ENCODE results near the gene EVI5. TPM values are rescaled to one million over a fixed set of nuclear protein-coding genes. Genes with fewer than 3 reads are reported as not detected.

Gene EVI5
- total and polyA plus RNA-seq, 4 experiments from 2014 or later = 0.16 to 1.7 (median 0.57) TPM

DNA sequence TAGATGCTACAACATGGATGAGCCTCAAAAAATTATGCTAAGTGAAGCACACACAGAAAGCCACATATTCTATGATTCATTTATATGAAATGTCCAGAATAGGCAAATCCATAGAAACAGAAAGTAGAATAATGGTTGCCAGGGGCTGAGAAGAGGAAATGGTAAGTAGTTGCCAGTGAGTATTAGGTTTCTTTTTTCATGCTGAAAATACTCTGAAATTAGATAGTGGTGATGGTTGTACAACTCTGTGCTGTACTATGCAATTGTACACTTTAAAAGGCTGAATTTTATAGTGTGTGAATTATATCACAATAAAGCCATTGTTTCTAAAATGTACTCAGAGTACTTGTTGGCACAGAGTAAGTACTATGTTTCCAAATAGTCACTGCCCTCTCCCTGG is 282.7 kb downstream of the EVI5 start:
- intact Hi-C loops (cut with micrococcal nuclease) = no loop called here
- Histone ChIP-seq H3K4me1 (ENCODE audit: insufficient read depth, low read length) (no peaks in the 10 kb centered on the region), H3K9me3 (ENCODE audit: control insufficient read depth in 1 of 2, low read length in 2 of 2) (no peaks in the 10 kb centered on the region), H3K4me3 (ENCODE audit: low read length in 2 of 2) (no peak overlapping the region), H3K27ac (ENCODE audit: low read depth, low read length) (no peak overlapping the region), H3K27me3 (ENCODE audit: insufficient read depth, low read length) (no peaks in the 10 kb centered on the region), H3K36me3 (ENCODE audit: insufficient read depth, low read length) (no peaks in the 10 kb centered on the region)
- H3K36me3 Mint-ChIP-seq = no peaks in the 10 kb centered on the region
- no peak for DNase-seq
- peaks cover 5 to 13% (median 7%) of the 10 kb centered on the region in 4 donors for H3K4me1 Mint-ChIP-seq
- ChIA-PET POLR2A (ENCODE audit: partially characterized antibody) (no interaction called here), CTCF (ENCODE audit: partially characterized antibody) (interaction anchor here (0.7 kb wide), 1 partner anchor 35 kb away, joined by 3 read pairs; no protein-coding TSS in a partner anchor)
- peak overlapping the region in 1 of 7 donors; percentile 60 for H3K27ac Mint-ChIP-seq
- H3K9me3 Mint-ChIP-seq = no peaks in the 10 kb centered on the region
- no peak overlapping the region for H3K4me3 Mint-ChIP-seq
- H3K27me3 Mint-ChIP-seq = no peaks in the 10 kb centered on the region

- POLR2A ChIA-PET (ENCODE audit: partially characterized antibody) = no interaction called here
Observed at GRCh38 chr1:92500552-92500951, 284.4 kb downstream of the EVI5 start.

GRCh38 chr1:92495392-92496063 is 289.4 kb downstream of the EVI5 start:
- Histone ChIP-seq H3K4me3 (ENCODE audit: low read length in 2 of 2) (no peak overlapping the region), H3K27ac (ENCODE audit: low read depth, low read length) (no peak overlapping the region), H3K4me1 (ENCODE audit: insufficient read depth, low read length) (peaks cover 26% of the 10 kb centered on the region), H3K27me3 (ENCODE audit: insufficient read depth, low read length) (no peaks in the 10 kb centered on the region), H3K9me3 (ENCODE audit: control insufficient read depth in 1 of 2, low read length in 2 of 2) (no peaks in the 10 kb centered on the region), H3K36me3 (ENCODE audit: insufficient read depth, low read length) (no peaks in the 10 kb centered on the region)
- Mint-ChIP-seq H3K4me1 (peaks cover 12 to 47% (median 19%) of the 10 kb centered on the region in 4 donors), H3K27me3 (no peaks in the 10 kb centered on the region), H3K36me3 (no peaks in the 10 kb centered on the region), H3K4me3 (peak overlapping the region in 6 of 8 donors; percentile 5 to 57 (median 28)), H3K27ac (peak overlapping the region in 4 of 7 donors; percentile 22 to 68 (median 46)), H3K9me3 (no peaks in the 10 kb centered on the region)
- intact Hi-C loops (cut with micrococcal nuclease) = loop anchor here (1.0 kb wide), 1 partner anchor 9 kb away; the partner anchor contains the start of gene GFI1
- ChIA-PET POLR2A (ENCODE audit: partially characterized antibody) (interaction anchor here (1.0 to 1.2 kb wide), 2 partner anchors 9 to 13 kb away, joined by 5 to 18 read pairs; partner anchors contain the start of gene GFI1), CTCF (ENCODE audit: partially characterized antibody) (interaction anchor here (1.1 kb wide), 1 partner anchor 10 kb away, joined by 6 read pairs; no protein-coding TSS in a partner anchor)
- DNase-seq = peak in 1 of 5 donors; percentile 30

More at GRCh38 chr1:92500552-92500951, 284.4 kb downstream of the EVI5 start:
- CTCF ChIA-PET (ENCODE audit: partially characterized antibody) = interaction anchor here (1.2 kb wide), 1 partner anchor 15 kb away, joined by 5 read pairs; no protein-coding TSS in a partner anchor
- H3K4me1 ChIP-seq (ENCODE audit: insufficient read depth, low read length) = peaks cover 9% of the 10 kb centered on the region
- no peak for DNase-seq
- H3K4me3 Mint-ChIP-seq = no peak overlapping the region
- H3K27ac Mint-ChIP-seq = no peak overlapping the region
- H3K36me3 Mint-ChIP-seq = no peaks in the 10 kb centered on the region
- no peak overlapping the region for H3K27ac ChIP-seq (ENCODE audit: low read depth, low read length)
- intact Hi-C loops (cut with micrococcal nuclease) = no loop called here
- H3K9me3 ChIP-seq (ENCODE audit: control insufficient read depth in 1 of 2, low read length in 2 of 2) = no peaks in the 10 kb centered on the region
- no peaks in the 10 kb centered on the region for H3K27me3 ChIP-seq (ENCODE audit: insufficient read depth, low read length)
- no peak overlapping the region for H3K4me3 ChIP-seq (ENCODE audit: low read length in 2 of 2)
- H3K27me3 Mint-ChIP-seq = no peaks in the 10 kb centered on the region
- H3K36me3 ChIP-seq (ENCODE audit: insufficient read depth, low read length) = no peaks in the 10 kb centered on the region
- peaks cover 8 to 16% (median 11%) of the 10 kb centered on the region in 4 donors for H3K4me1 Mint-ChIP-seq
- no peaks in the 10 kb centered on the region for H3K9me3 Mint-ChIP-seq

GRCh38 chr1:92494485-92495141 is 290.3 kb downstream of the EVI5 start:
- Histone ChIP-seq H3K36me3 (ENCODE audit: insufficient read depth, low read length) (no peaks in the 10 kb centered on the region), H3K4me3 (ENCODE audit: low read length in 2 of 2) (no peak overlapping the region), H3K4me1 (ENCODE audit: insufficient read depth, low read length) (peaks cover 29% of the 10 kb centered on the region), H3K9me3 (ENCODE audit: control insufficient read depth in 1 of 2, low read length in 2 of 2) (no peaks in the 10 kb centered on the region), H3K27me3 (ENCODE audit: insufficient read depth, low read length) (no peaks in the 10 kb centered on the region), H3K27ac (ENCODE audit: low read depth, low read length) (no peak overlapping the region)
- intact Hi-C loops (cut with micrococcal nuclease) = loop anchor here (1.0 kb wide), 1 partner anchor 8 kb away; the partner anchor contains the start of gene GFI1
- Mint-ChIP-seq H3K36me3 (no peaks in the 10 kb centered on the region), H3K9me3 (no peaks in the 10 kb centered on the region), H3K4me1 (peaks cover 12 to 49% (median 19%) of the 10 kb centered on the region in 4 donors), H3K4me3 (peak overlapping the region in 1 of 8 donors; percentile 30), H3K27ac (peak overlapping the region in 2 of 7 donors; percentile 23 to 58), H3K27me3 (no peaks in the 10 kb centered on the region)
- DNase-seq = no peak
- ChIA-PET CTCF (ENCODE audit: partially characterized antibody) (no interaction called here), POLR2A (ENCODE audit: partially characterized antibody) (interaction anchor here (1.0 to 1.6 kb wide), 4 partner anchors 9 to 43 kb away, joined by 3 to 18 read pairs (median 8); partner anchors contain the start of gene GFI1)

- Mint-ChIP-seq H3K36me3 (no peaks in the 10 kb centered on the region), H3K4me1 (peaks cover 19 to 58% (median 28%) of the 10 kb centered on the region in 4 donors), H3K27me3 (no peaks in the 10 kb centered on the region), H3K4me3 (no peak overlapping the region), H3K27ac (no peak overlapping the region), H3K9me3 (no peaks in the 10 kb centered on the region)
- Histone ChIP-seq H3K9me3 (ENCODE audit: control insufficient read depth in 1 of 2, low read length in 2 of 2) (no peaks in the 10 kb centered on the region), H3K4me3 (ENCODE audit: low read length in 2 of 2) (no peak overlapping the region), H3K27ac (ENCODE audit: low read depth, low read length) (no peak overlapping the region), H3K4me1 (ENCODE audit: insufficient read depth, low read length) (peaks cover 35% of the 10 kb centered on the region), H3K27me3 (ENCODE audit: insufficient read depth, low read length) (no peaks in the 10 kb centered on the region), H3K36me3 (ENCODE audit: insufficient read depth, low read length) (no peaks in the 10 kb centered on the region)
- ChIA-PET CTCF (ENCODE audit: partially characterized antibody) (no interaction called here), POLR2A (ENCODE audit: partially characterized antibody) (interaction anchor here (0.6 to 1.6 kb wide), 3 partner anchors 8 to 420 kb away, joined by 3 to 10 read pairs (median 5); no protein-coding TSS in a partner anchor)
- no peak for DNase-seq
- intact Hi-C loops (cut with micrococcal nuclease) = no loop called here
Observed at GRCh38 chr1:92493139-92493538, 291.8 kb downstream of the EVI5 start.

- Histone ChIP-seq H3K9me3 (ENCODE audit: control insufficient read depth in 1 of 2, low read length in 2 of 2) (no peaks in the 10 kb centered on the region), H3K36me3 (ENCODE audit: insufficient read depth, low read length) (no peaks in the 10 kb centered on the region), H3K27ac (ENCODE audit: low read depth, low read length) (no peak overlapping the region), H3K27me3 (ENCODE audit: insufficient read depth, low read length) (no peaks in the 10 kb centered on the region), H3K4me3 (ENCODE audit: low read length in 2 of 2) (no peak overlapping the region), H3K4me1 (ENCODE audit: insufficient read depth, low read length) (peaks cover 16% of the 10 kb centered on the region)
- peak overlapping the region in 2 of 8 donors; percentile 4 to 50 for H3K4me3 Mint-ChIP-seq
- H3K4me1 Mint-ChIP-seq = peaks cover 13 to 64% (median 20%) of the 10 kb centered on the region in 4 donors
- H3K36me3 Mint-ChIP-seq = peaks cover 0 to 14% of the 10 kb centered on the region in 2 donors
- H3K27me3 Mint-ChIP-seq = no peaks in the 10 kb centered on the region
- ChIA-PET POLR2A (ENCODE audit: partially characterized antibody) (interaction anchor here (1.1 to 1.2 kb wide), 3 partner anchors 96 to 173 kb away, joined by 3 to 4 read pairs (median 3); no protein-coding TSS in a partner anchor), CTCF (ENCODE audit: partially characterized antibody) (interaction anchor here (0.7 kb wide), 1 partner anchor 1506 kb away, joined by 5 read pairs; no protein-coding TSS in a partner anchor)
- no peak for DNase-seq
- H3K9me3 Mint-ChIP-seq = no peaks in the 10 kb centered on the region
- peak overlapping the region in 4 of 7 donors; percentile 8 to 91 (median 85) for H3K27ac Mint-ChIP-seq
- intact Hi-C loops (cut with micrococcal nuclease) = loop anchor here (5.0 to 10.0 kb wide), 5 partner anchors 192 to 684 kb away; partner anchors contain the start of genes DIPK1A, GLMN, RPAP2 and RPL5
Observed at GRCh38 chr1:92488832-92489231, 296.1 kb downstream of the EVI5 start.
